Stimulated activated CD8-positive, alpha-beta memory T cell treated with anti-CD3 and anti-CD28 coated beads, Interleukin-4, amount 100 ng/mL, for 48 hours (primary cell): ENCODE results near the gene LCE5A.
A peak's percentile ranks its signal among the peaks of the same experiment; 100 is the strongest.
"Not testable (repeated sequence)": the region's sequence is repeated elsewhere in the genome, so short reads cannot be mapped to it uniquely, and the experiment has no call there.

ENCODE experiments used
- DNase-seq: peaks from one replicate; pipeline ENCODE4 v3.0.0-alpha.2; 2020

Gene LCE5A, protein sequence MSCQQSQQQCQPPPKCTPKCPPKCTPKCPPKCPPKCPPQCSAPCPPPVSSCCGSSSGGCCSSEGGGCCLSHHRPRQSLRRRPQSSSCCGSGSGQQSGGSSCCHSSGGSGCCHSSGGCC

DNA sequence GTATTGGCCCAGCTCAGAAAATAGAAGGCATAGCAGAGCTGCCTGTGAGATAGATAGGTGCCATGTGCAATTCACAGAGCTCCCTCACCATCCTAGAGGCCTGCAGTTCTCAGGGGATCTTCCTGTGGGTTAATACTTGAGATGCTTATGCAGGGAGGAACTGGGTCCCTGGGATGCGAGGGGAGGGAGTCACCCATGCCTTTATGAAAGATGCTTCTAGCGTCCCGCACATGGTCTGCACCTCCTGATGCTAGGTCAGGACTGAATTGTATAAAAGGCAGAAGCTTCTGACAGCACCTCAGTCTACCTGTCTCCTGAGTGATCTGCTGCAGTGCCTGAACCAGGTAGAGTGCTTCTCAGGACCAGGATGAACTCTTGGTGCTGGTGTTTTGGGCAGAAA, at the start of gene LCE5A:
Gene LCE5A, plus strand, starts transcription at position 301 of the 400 bp plus-strand sequence. CDS start 732 bp downstream, outside the sequence.
- DNase-seq: no peak

DNA sequence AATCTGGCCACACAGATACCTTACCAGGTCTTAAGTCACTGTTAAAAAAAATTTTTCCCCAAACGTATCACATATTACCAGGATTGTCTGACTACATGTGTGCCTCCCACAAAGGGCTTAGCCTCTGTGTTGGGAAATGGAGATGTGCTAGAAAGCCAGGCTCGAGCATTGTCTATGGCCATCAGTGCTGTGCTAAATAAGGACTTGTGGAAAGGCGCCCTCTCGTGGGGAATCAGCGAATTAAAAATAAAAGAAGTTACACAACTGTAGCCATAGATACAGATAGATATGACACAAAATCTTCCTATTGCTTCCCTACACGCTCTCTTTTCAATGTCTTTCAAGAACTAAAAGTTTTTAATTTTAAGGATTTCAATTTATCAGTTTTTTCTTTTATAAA, 49.1 kb upstream of the LCE5A start:
- peak; percentile 70 for DNase-seq

DNA sequence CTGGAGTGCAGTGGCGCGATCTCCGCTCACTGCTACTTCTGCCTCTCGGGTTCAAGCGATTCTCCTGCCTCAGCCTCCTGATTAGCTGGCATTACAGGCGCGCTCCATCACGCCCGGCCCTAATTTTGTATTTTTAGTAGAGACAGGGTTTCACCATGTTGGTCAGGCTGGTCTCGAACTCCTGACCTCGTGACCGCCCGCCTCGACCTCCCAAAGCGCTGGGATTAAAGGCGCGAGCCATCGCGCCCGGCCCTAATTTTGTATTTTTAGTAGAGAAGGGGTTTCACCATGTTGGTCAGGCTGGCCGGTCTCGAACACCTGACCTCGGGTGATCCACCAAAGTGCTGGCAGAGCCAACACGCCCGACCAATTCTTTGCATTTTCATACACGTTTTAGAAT, 48.0 kb upstream of the LCE5A start:
- DNase-seq: no peak

DNA sequence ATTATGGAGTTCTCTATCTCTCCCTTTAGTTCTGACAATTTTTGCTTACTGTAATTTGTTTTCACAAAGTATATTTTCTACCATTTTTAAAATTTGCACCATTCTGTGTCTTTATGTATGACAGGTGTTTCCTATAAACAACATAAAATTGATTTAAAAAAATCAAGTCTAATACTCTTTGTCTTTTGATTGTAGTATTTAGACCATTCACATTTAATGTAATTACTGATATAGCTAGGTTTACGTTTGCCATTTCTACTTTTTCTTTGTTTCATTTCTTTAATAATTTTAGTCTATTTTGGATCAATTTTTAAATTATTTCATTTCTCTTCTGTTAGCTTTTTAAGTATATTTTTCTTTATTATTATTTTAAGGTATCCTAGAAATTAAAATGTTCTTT, 44.4 kb upstream of the LCE5A start:
- no peak for DNase-seq

DNA sequence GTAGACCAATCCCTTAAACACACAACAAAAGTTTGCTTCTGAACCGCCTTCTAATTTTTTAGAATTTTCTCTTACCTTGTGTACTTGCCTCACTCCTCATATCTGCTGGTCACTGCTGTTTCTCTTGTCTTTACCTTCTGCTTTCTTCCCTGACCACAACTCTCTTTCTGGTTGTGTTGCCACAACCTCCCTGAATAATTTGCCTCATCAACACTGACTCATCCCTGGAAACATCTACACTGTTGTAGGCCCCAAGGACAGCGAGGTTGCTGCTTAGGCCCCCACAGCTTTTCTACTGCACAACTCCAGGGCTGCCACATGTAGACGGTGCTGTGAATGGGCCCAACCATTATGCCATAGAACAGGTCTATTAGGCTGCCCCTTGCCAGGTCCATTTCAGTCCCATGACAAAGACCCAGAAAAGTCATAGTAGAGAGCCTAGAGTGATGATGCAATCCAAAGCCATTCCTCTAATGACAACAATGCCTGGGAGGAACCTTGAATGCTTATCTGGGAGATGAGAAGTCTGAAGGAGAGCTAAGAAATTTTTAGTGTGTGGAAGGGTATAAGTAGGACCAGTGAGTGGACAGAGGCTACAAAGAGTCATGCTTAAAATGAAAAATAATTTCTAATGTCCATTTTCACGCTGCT, 36.6 kb upstream of the LCE5A start:
- no peak for DNase-seq

DNA sequence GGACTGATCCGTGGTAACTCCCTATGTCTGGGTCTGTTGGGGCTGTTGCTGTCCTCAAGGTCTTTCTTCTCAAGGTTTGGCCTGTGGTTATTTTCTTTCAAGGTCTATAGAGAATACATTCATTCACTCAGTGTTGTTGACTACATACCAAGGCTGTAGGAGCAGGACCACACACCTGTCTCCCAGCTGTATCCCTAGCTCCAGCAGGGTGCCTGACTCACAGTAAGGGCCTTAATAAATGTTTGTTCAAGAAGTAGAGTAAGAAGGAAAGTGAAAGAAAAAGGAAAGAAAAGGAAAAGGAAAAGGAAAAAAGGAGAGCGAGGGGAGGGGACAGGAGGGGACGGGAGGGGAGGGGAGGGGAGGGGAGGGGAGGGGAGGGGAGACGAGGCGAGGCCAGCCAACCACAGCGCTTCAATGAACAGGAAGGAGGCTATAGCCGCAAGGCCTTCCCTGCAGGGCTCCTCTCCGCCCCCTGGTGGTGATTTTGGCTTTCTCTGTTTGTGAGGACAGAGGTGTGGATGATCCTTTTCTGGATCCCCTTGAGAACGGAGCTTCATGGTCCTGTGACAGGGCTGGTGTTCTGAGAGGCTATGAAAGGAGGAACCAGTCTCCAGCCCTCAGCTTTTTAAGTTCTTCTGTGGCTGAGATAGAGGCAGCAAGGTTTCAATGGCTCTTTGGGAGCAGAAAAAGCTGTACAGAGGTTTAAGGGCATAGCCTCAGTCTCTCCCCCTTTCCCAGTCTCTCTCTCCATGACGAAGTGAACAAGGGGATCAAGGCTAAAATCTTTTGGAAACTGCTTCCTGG, 30.6 kb upstream of the LCE5A start:
- peak; percentile 87 for DNase-seq

DNA sequence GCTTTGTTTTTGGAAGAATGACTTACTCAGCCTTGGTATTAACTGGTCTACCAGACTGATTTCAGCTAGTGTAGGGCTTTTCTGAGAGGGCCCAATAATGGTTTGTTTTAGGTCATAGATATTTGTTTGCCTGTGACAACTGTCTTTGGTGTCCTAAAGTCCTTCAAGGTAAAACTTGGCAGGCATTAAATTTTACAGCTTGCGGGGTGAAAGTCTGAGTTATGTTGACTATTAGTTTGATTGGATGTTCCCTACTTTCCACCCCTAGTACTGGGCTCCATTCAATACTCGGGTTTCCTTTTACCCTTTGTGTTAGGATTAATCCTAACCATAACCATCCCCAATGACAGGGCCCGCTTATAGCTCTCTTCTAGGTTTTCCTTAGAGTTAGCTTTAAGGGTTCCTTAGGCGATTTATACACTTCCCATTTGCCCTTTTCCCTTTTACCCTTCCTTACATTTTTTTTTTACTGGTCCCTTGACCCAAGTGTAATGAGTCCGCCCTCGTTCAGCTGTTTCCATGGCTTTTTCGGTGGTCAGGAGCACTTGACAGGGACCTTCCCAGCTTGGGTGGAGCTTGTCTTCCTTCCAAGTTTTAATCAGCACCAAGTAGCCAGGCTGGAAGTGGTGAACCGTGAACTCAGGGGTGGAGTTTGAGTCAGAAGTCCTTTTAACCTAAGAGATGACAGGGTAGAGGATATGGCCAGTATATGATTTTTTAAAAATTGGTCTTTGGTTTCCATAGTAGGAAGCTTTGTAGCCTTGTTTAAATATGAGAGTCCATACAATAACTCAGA, 28.5 kb upstream of the LCE5A start:
- DNase-seq: no peak

DNA sequence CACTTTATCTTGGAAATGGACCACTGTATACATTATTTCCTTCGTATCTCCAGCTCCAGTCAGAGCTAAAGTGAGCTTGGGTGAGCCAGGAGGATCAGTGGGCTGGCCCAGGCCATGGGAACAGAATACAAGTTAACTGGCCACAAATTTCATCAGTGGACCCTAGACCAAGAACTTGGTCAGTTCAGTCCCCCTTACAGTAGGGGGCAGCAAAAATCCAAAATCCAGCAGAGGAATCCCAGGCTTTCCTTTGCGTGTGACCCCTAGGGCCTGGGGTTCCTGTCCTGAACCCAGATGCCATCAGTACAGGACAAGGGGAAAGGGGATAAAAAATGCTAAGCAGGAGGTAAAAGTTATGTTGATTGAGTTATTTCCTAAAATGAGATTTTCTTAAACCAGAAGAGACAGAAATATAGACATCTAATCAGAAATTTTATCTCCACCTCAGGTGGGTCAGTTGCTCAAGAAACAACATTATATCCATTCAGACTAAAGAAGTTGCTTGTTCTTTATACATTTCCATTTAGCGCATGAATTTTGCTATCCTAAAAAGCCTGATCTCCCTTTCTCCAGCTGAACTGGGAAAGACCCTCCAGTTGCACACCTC, 24.1 kb upstream of the LCE5A start:
- DNase-seq: no peak

DNA sequence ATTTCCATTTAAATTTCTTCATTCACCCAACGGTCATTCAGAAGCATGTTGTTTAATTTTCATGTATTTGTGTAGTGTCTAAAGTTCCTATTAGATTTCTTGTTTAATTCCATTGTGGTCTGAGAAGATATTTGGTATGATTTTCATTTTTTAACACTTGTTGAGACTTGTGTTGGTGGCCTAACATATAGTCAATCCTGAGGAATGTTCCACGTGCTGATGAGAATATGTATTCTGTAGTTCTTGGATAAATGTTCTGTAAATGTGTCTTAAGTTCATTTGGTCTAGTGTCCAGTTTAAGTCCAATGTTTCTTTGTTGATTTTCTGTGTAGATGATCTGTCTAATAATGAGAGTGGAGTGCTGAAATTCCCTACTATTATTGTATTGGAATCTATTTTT, 22.7 kb upstream of the LCE5A start:
- no peak for DNase-seq

DNA sequence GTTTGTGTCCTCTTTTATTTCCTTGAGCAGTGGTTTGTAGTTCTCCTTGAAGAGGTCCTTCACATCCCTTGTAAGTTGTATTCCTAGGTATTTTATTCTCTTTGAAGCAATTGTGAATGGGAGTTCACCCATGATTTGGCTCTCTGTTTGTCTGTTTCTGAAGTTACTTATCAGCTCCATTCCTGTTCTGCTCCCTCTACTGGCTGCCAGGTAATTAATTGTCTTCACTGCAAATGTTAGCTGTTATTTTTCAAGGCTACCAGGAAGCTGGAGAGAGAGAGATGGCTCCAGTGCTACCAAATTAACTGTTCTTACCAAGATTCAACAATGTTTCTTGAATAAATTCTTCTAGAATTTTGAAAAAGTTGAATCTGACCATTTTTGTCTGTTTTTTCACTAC, 19.1 kb upstream of the LCE5A start:
- DNase-seq: not testable (repeated sequence)

DNA sequence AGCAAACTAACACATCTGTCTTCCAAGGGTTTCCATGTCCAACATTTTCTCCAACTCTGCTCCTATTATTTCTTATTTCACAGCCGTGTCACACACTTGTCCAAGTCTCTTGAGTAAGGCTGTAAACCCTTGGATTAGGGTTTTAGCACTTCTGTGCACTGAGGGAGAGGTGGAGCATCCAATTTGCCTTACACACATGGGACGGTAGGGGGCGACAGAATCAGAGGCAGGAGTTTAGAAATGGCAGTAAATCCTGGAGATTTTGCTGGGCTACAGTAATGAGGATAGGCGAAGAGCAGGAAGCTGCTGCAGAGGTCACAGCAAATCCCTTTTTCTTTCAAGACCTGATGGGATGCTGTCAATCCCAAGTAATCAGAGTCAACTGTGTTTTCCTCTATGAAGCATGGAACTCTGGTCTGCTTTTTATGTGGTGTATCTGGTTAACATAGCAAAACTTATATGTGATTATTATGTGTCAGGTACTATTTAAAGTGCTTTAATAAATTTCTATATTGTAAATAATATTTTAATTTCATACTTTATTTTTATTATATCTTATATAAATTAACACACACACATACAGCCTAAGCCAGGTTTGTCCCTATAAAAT, 15.4 kb upstream of the LCE5A start:
- DNase-seq: peak; percentile 49

DNA sequence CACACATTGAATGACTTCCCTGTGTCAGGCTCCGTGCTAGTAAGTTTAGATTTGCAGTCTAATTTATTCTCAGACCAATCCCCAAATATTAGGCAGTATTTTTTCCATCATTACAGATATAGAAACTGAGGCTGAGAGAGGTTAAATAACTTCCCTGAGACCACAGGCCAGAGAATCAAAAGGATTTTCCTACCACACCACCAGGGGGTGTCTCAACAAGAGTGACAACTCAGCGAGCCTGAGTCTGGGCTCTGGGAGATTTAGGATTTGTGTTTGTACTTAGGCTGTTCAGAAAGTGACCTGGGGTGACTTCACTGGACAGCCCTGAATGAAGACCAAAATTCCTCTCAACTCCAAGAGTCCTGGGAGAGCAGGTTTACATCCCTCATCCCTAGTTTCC, 13.3 kb upstream of the LCE5A start:
- DNase-seq: no peak

DNA sequence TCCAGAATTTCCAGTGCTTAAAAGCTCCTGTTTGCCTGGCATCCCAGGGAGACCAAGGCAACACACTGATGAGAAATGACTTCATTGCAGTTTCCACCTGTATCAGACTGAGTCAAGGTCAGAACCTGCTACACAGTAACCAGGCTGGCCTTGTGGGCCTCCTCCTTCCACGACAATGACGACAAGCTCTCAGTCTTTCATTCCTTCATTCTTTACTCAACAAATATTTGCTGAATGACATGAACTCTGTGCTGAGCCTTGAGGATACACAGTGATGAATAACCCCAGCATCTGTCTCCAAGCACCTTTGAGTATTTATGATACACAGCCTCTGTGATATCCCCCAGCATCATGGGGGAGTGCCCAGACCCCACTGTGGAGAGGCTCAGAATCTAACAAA, 8.9 kb upstream of the LCE5A start:
- DNase-seq: no peak

DNA sequence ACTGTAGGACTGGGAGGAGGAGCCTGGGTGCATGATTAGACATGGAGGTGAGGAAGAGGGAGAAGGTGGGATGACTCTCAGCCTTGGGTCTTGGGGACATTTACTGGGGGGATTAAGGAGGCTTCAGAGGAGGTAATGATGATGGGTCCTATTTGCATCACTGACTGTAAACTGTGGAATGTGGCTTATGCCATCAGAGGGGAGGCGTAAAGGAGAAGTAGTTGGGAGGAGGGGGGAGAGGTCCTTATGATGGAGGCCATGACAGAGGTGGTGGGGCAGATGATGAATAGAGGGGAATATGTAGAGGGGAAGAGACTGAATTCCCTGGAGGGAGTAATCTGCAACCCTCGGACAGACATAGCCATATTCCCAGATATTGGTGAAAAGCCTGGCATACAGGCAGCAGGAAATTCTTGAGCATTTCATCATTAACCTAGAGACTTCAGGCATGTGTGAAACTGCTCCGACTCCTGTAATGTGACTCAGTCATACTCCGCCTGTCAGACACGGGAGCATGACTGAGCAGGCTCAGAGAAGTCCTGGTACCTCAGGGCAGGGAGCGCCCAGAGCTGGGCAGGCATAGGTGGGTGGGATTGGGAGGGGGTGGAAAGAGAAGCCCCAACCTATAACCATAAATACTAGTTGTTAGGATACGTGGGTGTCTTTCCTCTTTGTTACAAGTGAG, 8.0 kb upstream of the LCE5A start:
- DNase-seq: no peak

DNA sequence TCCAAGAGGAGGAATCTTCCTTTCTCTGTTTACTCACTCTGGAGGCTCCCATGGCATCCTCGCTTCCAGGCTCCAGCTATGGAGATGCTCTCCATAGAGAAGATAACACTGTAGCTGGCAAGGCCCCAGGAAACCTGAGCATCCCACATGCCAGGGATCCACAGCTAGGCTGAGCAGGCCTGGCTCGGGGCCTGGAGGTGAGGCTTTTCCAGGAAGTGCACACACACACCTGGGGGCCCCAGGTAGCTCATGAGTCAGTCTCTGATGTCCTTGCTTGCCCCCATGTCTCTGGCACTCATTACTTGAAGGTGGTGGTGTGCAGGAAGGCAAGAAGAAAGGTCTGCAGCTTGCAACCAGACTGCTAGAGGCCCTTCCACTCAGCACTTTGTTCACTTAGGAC, 5.5 kb upstream of the LCE5A start:
- DNase-seq: no peak

DNA sequence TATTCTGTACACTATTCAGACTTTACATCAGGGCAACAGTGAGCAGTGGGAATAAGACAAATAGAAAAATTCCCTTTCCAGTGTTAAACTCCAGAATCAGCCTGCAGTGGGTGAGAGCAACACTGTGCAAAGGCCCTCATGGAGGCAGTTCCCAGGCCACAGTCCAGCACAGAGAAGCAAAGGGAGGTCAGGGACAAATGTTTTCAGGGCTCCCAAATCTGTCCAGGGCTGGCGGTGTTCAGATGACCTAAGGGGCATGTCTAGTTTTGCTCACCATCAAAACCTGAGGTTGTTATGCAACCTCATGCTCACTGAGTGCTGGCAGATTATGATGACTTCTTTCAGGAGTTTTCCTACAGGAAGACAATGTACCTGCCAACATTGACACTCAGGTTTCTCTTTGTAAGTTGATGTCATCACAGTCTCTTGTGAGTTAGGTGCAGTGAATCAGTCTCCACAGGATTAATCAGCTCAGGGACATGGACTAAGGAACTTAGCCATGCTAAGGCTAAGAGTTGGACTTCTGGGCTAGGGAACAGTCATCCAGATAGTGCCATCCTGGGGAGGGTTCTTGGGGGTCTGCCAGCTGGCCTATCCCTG, 3.6 kb upstream of the LCE5A start:
- DNase-seq: no peak

DNA sequence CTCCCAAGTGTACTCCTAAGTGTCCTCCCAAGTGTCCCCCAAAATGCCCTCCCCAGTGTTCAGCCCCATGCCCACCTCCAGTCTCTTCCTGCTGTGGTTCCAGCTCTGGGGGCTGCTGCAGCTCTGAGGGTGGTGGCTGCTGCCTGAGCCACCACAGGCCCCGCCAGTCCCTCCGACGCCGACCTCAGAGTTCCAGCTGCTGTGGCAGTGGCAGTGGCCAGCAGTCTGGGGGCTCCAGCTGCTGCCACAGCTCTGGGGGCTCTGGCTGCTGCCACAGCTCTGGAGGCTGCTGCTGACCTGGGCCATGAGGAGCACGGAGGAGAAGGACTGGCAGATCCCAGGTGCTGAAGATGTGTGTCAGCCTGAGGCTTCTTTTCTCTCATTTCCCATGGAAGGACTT, 993 bp downstream of the LCE5A start:
- no peak for DNase-seq

DNA sequence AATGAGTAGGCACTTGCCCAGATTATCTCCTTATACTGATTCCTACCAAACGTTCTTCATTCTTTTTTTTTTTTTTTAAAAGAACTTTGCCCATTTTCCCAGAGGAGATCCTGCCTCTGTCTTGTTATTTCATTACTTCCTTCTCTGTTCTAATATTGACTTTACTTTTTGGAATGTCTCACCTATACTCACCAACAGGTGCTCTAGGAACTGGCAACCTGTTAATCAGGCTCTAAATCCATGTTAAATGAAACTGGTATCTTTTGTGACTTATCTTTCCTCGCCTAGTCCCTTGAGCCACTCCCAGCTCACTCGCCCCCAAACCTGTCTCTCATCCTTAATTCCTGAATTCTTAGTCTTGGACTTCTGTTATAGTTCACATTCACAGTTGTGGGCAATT, 2.5 kb downstream of the LCE5A start:
- DNase-seq: no peak

DNA sequence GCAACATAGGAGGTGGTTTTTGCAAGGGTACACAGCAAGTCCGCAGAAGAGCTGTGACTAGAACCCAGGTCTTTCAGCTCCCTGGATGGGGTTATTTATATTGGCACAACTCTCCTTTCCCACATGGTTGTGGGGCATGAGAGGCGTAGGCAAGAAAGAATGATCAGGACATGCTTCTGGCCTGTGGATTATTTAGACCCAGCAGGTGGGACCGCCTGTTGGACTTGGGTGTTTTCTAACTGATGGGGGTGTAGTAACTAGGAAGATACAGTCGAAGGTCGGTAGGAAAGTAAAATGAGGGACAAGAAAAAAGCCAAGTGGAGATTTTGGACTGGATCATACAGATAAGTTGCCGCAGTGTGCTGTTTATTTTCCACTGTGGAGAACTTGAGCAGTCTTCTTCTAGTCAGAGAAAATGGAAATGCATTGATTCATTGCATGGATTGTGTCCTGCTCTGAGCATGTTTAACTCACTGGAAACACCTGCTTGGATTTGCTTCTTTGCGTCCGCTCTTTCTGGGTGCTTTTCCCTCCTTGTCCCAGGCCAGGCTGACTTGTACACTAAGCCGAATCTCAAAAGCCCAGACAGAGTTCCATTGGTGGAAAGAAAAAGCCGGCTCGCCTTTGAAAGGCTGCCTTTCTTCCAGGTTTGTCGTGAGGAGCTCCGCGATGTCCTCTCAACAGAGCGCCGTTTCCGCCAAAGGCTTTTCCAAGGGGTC, 4.3 kb downstream of the LCE5A start:
- no peak for DNase-seq

DNA sequence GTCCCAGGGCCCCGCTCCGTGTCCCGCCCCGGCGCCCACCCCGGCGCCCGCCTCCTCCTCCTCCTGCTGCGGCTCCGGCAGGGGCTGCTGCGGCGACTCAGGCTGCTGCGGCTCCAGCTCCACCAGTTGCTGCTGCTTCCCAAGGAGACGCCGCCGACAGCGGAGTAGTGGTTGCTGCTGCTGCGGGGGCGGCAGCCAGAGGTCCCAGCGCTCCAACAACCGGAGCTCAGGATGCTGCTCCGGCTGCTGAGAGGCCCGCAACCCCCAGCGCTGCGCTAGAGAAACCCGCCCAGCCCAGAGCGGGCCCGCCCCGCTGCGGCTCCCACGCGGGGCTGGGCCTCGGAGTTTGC, 4.8 kb downstream of the LCE5A start:
- no peak for DNase-seq

DNA sequence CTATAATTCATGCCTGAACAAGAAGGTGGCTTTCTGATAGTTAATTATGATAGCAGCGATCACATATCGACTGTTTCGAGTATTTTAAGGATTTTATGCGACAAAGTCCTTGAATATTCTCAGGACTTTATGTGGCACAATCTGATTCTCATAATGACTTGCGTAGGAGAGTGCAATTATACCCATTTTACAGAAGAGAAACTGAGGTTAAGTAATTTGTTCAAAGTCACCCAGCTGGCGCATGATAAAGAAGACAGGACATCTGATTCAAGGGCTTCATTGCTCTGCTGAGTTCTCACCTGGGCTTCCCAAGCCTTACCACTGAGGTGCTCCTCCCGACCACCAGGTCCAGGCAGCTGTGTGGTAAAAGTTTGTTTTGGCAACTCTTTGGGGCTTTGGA, 5.5 kb downstream of the LCE5A start:
- DNase-seq: no peak
